IMR-90 (cell line): ENCODE data around the gene RORB. TPM values are rescaled to one million over a fixed set of nuclear protein-coding genes. Genes with fewer than 3 reads are reported as not detected.

ENCODE experiments used
- ATAC-seq: fragments of 200-7000 bp; cut with Tn5 transposase; 2 replicates; pipeline ENCODE4 v1.9.1; 2020; ENCODE audit warnings: low read depth, mild to moderate bottlenecking, moderate library complexity
- BruUV-seq: library from RNA; stranded (reverse); fragments of 400-500 nt; replicated peaks from 2 replicates; lab custom pipeline; 2021; lab: Mats Ljungman, UMichigan
- CTCF ChIA-PET: fragments of 300-600 bp; formaldehyde crosslinking; extraction: SDS; loops from one replicate; lab custom pipeline; 2021; ENCODE audit warnings: antibody characterized with exemption; lab: Yijun Ruan, JAX
- POLR2A ChIA-PET: fragments of 300-600 bp; sonication (Branson Sonifier 250); formaldehyde crosslinking; loops from one replicate; lab custom pipeline; 2022; ENCODE audit warnings: antibody characterized with exemption; ENCODE audit not compliant: unreplicated experiment; lab: Charles Lee
- DNase-seq: peaks from one replicate; pipeline ENCODE4 v3.0.0; 2013
- H2AFZ ChIP-seq: replicated peaks from 2 replicates; pipeline ENCODE3; 2013; ENCODE audit warnings: low read length, mild to moderate bottlenecking; ENCODE audit not compliant: poor library complexity
- H2AK5ac ChIP-seq: 2 replicates; pipeline ENCODE4 v1.6.1; 2013; ENCODE audit warnings: low read depth, low read length, inconsistent platforms
- H2AK9ac ChIP-seq: replicated peaks from 2 replicates; pipeline ENCODE3; 2013; ENCODE audit warnings: mild to moderate bottlenecking, low read depth, low read length, moderate library complexity; ENCODE audit not compliant: poor library complexity
- H2BK120ac ChIP-seq: 2 replicates; pipeline ENCODE4 v1.6.1; 2013; ENCODE audit warnings: low read depth, low read length, inconsistent platforms
- H2BK15ac ChIP-seq: 3 replicates; pipeline ENCODE4 v1.6.1; 2013; ENCODE audit warnings: low read depth, low read length, inconsistent platforms
- H2BK20ac ChIP-seq: 2 replicates; pipeline ENCODE4 v1.6.1; 2013; ENCODE audit warnings: low read depth, mild to moderate bottlenecking, inconsistent platforms, low read length, moderate library complexity
- H2BK5ac ChIP-seq: 2 replicates; pipeline ENCODE4 v1.6.1; 2013; ENCODE audit warnings: mild to moderate bottlenecking, low read depth, low read length, inconsistent platforms; ENCODE audit not compliant: poor library complexity, severe bottlenecking
- H3K14ac ChIP-seq: replicated peaks from 2 replicates; pipeline ENCODE4 v1.6.1; 2013; ENCODE audit warnings: low read depth, low read length, inconsistent platforms
- H3K18ac ChIP-seq: 2 replicates; pipeline ENCODE4 v1.6.1; 2013; ENCODE audit warnings: low read depth, low read length, control low read depth
- H3K23ac ChIP-seq: 2 replicates; pipeline ENCODE4 v1.6.1; 2013; ENCODE audit warnings: low read depth, low read length, inconsistent platforms
- H3K27ac ChIP-seq: 2 replicates; pipeline ENCODE4 v1.5.1; 2013; ENCODE audit warnings: mild to moderate bottlenecking, control low read depth, low read length; ENCODE audit not compliant: insufficient read depth
- H3K27me3 ChIP-seq: 2 replicates; pipeline ENCODE4 v1.6.1; 2013; ENCODE audit warnings: low read length; ENCODE audit not compliant: control insufficient read depth, insufficient read depth
- H3K36me3 ChIP-seq: 2 replicates; pipeline ENCODE4 v1.6.1; 2013; ENCODE audit warnings: low read length, mixed read lengths; ENCODE audit not compliant: control insufficient read depth, insufficient read depth
- H3K4ac ChIP-seq: 2 replicates; pipeline ENCODE4 v1.6.1; 2013; ENCODE audit warnings: low read depth, low read length, inconsistent platforms
- H3K4me1 ChIP-seq: 2 replicates; pipeline ENCODE4 v1.6.1; 2013; ENCODE audit warnings: low read length, mixed read lengths; ENCODE audit not compliant: control insufficient read depth, insufficient read depth
- H3K4me2 ChIP-seq: 2 replicates; pipeline ENCODE4 v1.6.1; 2013; ENCODE audit warnings: low read depth, mild to moderate bottlenecking, control low read depth, low read length, moderate library complexity
- H3K4me3 ChIP-seq: 2 replicates; pipeline ENCODE4 v1.5.1; 2013; ENCODE audit warnings: low read depth, mild to moderate bottlenecking, control low read depth, low read length, moderate library complexity; ENCODE audit not compliant: insufficient read depth
- H3K56ac ChIP-seq: 2 replicates; pipeline ENCODE4 v1.6.1; 2013; ENCODE audit warnings: low read length, inconsistent platforms; ENCODE audit not compliant: insufficient read depth; ENCODE audit errors: extremely low read depth
- H3K79me1 ChIP-seq, 2 experiments: 2 replicates each; pipeline ENCODE4 v1.6.1; 2013; ENCODE audit warnings: low read length in 2 of 2, inconsistent platforms in 1 of 2, low read depth in 1 of 2
- H3K9ac ChIP-seq: 2 replicates; pipeline ENCODE4 v1.6.1; 2013; ENCODE audit warnings: low read depth, low read length, control low read depth
- H3K9me1 ChIP-seq: 2 replicates; pipeline ENCODE4 v1.6.1; 2013; ENCODE audit warnings: low read length, inconsistent platforms; ENCODE audit not compliant: insufficient read depth
- H3K9me3 ChIP-seq: 2 replicates; pipeline ENCODE4 v1.6.1; 2013; ENCODE audit warnings: low read length; ENCODE audit not compliant: control insufficient read depth, insufficient read depth
- H4K20me1 ChIP-seq: 2 replicates; pipeline ENCODE4 v1.6.1; 2013; ENCODE audit warnings: low read length, inconsistent platforms; ENCODE audit not compliant: insufficient read depth
- H4K5ac ChIP-seq: 2 replicates; pipeline ENCODE4 v1.6.1; 2013; ENCODE audit warnings: mild to moderate bottlenecking, low read depth, low read length, control low read depth
- H4K8ac ChIP-seq, 2 experiments: 2 replicates each; pipeline ENCODE4 v1.6.1; 2013; ENCODE audit warnings: low read depth in 2 of 2, low read length in 2 of 2, control low read depth in 1 of 2, inconsistent platforms in 1 of 2
- H4K91ac ChIP-seq: 2 replicates; pipeline ENCODE4 v1.6.1; 2013; ENCODE audit warnings: low read depth, low read length, inconsistent platforms; ENCODE audit not compliant: insufficient read depth
- BHLHE40 ChIP-seq: fragments of 150-350 bp; IDR thresholded peaks from 2 replicates; pipeline ENCODE4 v1.6.1; 2016; ENCODE audit warnings: mild to moderate bottlenecking, low read depth, low read length
- CEBPB ChIP-seq: IDR thresholded peaks from 2 replicates; pipeline ENCODE4 v1.6.1; 2012; ENCODE audit warnings: low read depth, low read length, improper control_type of control experiment
- CTCF ChIP-seq: conservative IDR thresholded peaks from 2 replicates; pipeline ENCODE4 v1.5.1; 2012; ENCODE audit warnings: mild to moderate bottlenecking, low read depth, low read length, improper control_type of control experiment
- FOS ChIP-seq: fragments of 150-350 bp; IDR thresholded peaks from 2 replicates; pipeline ENCODE4 v1.6.1; 2016; ENCODE audit warnings: low read depth, low read length
- MAFK ChIP-seq: IDR thresholded peaks from 2 replicates; pipeline ENCODE4 v1.6.1; 2012; ENCODE audit warnings: low read depth, low read length, improper control_type of control experiment
- MAZ ChIP-seq: IDR thresholded peaks from 2 replicates; pipeline ENCODE4 v1.6.1; 2012; ENCODE audit warnings: low read depth, mild to moderate bottlenecking, low read length, improper control_type of control experiment, moderate library complexity, borderline replicate concordance
- POLR2A ChIP-seq: IDR thresholded peaks from 2 replicates; pipeline ENCODE4 v1.6.1; 2012; ENCODE audit warnings: mild to moderate bottlenecking, low read depth, low read length
- RFX5 ChIP-seq: IDR thresholded peaks from 2 replicates; pipeline ENCODE4 v1.8.0; 2012; ENCODE audit warnings: low read depth, mild to moderate bottlenecking, low read length, moderate library complexity
- WGBS, 2 experiments: methylation state at CpG; one replicate each; pipeline versions ENCODE4 v1.1.5 to v1.1.7; 2013; ENCODE audit warnings: missing lambda C conversion rate in 2 of 2; ENCODE audit not compliant: insufficient read length in 1 of 2; ENCODE audit errors: extremely low coverage in 2 of 2; 5-methylcytosine and 5-hydroxymethylcytosine counted together
- dilution Hi-C: fragments of 300-500 bp; cut with HindIII; formaldehyde crosslinking; loops from one replicate; pipeline ENCODE4 v1.14.3; 2018; ENCODE audit warnings: low sequenced_read_pairs; ENCODE audit not compliant: unreplicated experiment
- in situ Hi-C: fragments of 300-500 bp; cut with MboI; formaldehyde crosslinking; loops from 3 replicates; pipeline ENCODE4 v1.14.3; 2019; ENCODE audit warnings: low sequenced_read_pairs, inconsistent platforms, mixed read lengths
- intact Hi-C: fragments of 100-400 bp; cut with micrococcal nuclease; formaldehyde crosslinking; loops from 2 replicates; pipeline ENCODE4 v1.10.0; 2022
- polyA plus RNA-seq, 3 experiments: library from polyadenylated mRNA; depleted of rRNA; stranded (reverse); fragments of >200 nt; gene quantifications; 2 replicates each; pipeline ENCODE4 v1.2.3, GENCODE V29; 2012; ENCODE audit warnings: low replicate concordance in 1 of 3
- total RNA-seq: library from RNA; depleted of rRNA; stranded (reverse); fragments of >200 nt; gene quantifications from 2 replicates; pipeline ENCODE4 v1.2.3, GENCODE V29; 2012

RORB gene
- total and polyA plus RNA-seq, 2 of the 4 experiments (the other 2 are of a cell fraction): not detected

- ATAC-seq (no peak), DNase-seq (no peak)
- H2AK9ac ChIP-seq: no peak overlapping the region
- intact Hi-C loops: no loop called here
- no peaks in the 10 kb centered on the region for H3K9me1 ChIP-seq
- H3K18ac ChIP-seq: no peak overlapping the region
- H2BK5ac ChIP-seq: no peak overlapping the region
- WGBS, 2 experiments: no CpG with 5 or more reads among the region's 1 CpG
- H3K27ac ChIP-seq: no peak overlapping the region
- no peak for TF ChIP-seq CEBPB
- TF ChIP-seq MAZ: no peak
- TF ChIP-seq POLR2A: no peak
- no peak for TF ChIP-seq BHLHE40
- TF ChIP-seq RFX5: no peak
- TF ChIP-seq FOS: no peak
- no peak for TF ChIP-seq MAFK
- TF ChIP-seq CTCF: no peak
- H3K4me1 ChIP-seq: no peaks in the 10 kb centered on the region
- dilution Hi-C loops: no loop called here
- no peak overlapping the region for H2AFZ ChIP-seq
- H3K79me1 ChIP-seq: no peaks in the 10 kb centered on the region
- no peak overlapping the region for H3K4me2 ChIP-seq
- H2BK15ac ChIP-seq: no peak overlapping the region
- in situ Hi-C loops: no loop called here
- BruUV-seq: no TSS peak
- no peak overlapping the region for H3K4ac ChIP-seq
- H3K9ac ChIP-seq: no peak overlapping the region
- no peak overlapping the region for H3K56ac ChIP-seq
- H4K91ac ChIP-seq: no peak overlapping the region
- no peaks in the 10 kb centered on the region for H3K27me3 ChIP-seq
- no peak overlapping the region for H3K4me3 ChIP-seq
- no peak overlapping the region for H2AK5ac ChIP-seq
- H3K36me3 ChIP-seq: no peaks in the 10 kb centered on the region
- no peaks in the 10 kb centered on the region for H4K20me1 ChIP-seq
- ChIA-PET CTCF (no interaction called here), POLR2A (no interaction called here)
- no peak overlapping the region for H2BK120ac ChIP-seq
- no peak overlapping the region for H4K8ac ChIP-seq
- no peaks in the 10 kb centered on the region for H3K9me3 ChIP-seq
- H4K5ac ChIP-seq: no peak overlapping the region
- H3K23ac ChIP-seq: no peak overlapping the region
- no peak overlapping the region for H3K14ac ChIP-seq
- H2BK20ac ChIP-seq: no peak overlapping the region
These were observed 33.3 kb upstream of the RORB start for GRCh38 chr9:74463825-74464224.
